ENCODE results near the gene ICA1L.

The ICA1L gene

GRCh38 chr2:202752071-202752470, 119.5 kb downstream of the ICA1L start:
- FAIRE-seq (no peak), DNase-seq (ENCODE audit: extremely low spot score, insufficient read length, low read depth) (no peak)

- no peak for DNase-seq (ENCODE audit: extremely low spot score, insufficient read length, low read depth)
- FAIRE-seq, result peak; percentile 62
These were observed 120.7 kb downstream of the ICA1L start for GRCh38 chr2:202750763-202751427.

GRCh38 chr2:202749477-202749876, 122.1 kb downstream of the ICA1L start:
- DNase-seq (ENCODE audit: extremely low spot score, insufficient read length, low read depth) (no peak), FAIRE-seq (no peak)

GRCh38 chr2:202743613-202744012, 128.0 kb downstream of the ICA1L start:
- FAIRE-seq, result no peak

GRCh38 chr2:202736826-202737225, 134.7 kb downstream of the ICA1L start:
- DNase-seq (ENCODE audit: extremely low spot score, insufficient read length, low read depth) (no peak), FAIRE-seq (no peak)

More at GRCh38 chr2:202743613-202744012, 128.0 kb downstream of the ICA1L start:
- DNase-seq (ENCODE audit: extremely low spot score, insufficient read length, low read depth), result no peak

- DNase-seq (ENCODE audit: extremely low spot score, insufficient read length, low read depth), result no peak
- no peak for FAIRE-seq
These were observed 145.5 kb downstream of the ICA1L start for GRCh38 chr2:202726070-202726469.

GRCh38 chr2:202723746-202724145, 147.8 kb downstream of the ICA1L start:
- DNase-seq (ENCODE audit: extremely low spot score, insufficient read length, low read depth), result no peak
- FAIRE-seq, result no peak
